NCI-H1048 (cell line): ENCODE data around the gene PDGFA.
"Not testable (repeated sequence)": the region's sequence is repeated elsewhere in the genome, so short reads cannot be mapped to it uniquely, and the experiment has no call there.

Source experiments
- DNase-seq: peaks from one replicate; lab custom pipeline; 2025; lab: John Stamatoyannopoulos, UW

Gene PDGFA

DNA sequence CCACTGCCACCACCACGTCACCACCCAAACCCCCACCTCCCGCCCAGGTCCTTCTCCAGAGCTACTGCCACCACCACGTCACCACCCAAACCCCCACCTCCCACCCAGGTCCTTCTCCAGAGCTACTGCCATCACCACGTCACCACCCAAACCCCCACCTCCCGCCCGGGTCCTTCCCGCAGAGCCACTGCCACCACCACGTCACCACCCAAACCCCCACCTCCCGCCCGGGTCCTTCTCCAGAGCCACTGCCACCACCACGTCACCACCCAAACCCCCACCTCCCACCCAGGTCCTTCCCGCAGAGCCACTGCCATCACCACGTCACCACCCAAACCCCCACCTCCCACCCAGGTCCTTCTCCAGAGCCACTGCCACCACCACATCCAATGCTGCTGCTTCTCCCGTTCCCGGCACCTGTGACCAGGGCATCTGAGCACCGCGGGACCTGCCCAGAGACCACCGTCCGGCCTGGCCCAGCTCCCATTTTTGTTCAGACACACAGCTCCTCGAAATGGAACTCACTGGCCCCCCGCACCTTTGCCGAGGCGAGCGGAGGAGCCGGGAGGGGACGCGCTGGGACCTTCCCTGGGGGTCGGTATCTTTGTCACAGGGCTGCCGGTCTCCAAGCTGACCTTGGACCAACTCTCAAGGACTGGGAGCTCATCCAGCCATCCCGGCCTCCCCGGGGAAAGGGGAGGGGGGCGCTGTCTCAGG lies 32.7 kb upstream of the PDGFA start:
- not testable (repeated sequence) for DNase-seq

DNA sequence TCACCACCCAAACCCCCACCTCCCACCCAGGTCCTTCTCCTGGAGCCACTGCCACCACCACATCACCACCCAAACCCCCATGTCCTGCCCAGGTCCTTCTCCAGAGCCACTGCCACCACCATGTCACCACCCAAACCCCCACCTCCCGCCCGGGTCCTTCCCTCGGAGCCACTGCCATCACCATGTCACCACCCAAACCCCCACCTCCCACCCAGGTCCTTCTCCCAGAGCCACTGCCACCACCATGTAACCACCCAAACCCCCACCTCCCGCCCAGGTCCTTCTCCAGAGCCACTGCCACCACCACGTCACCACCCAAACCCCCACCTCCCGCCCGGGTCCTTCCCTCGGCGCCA lies 31.9 kb upstream of the PDGFA start:
- DNase-seq = not testable (repeated sequence)

DNA sequence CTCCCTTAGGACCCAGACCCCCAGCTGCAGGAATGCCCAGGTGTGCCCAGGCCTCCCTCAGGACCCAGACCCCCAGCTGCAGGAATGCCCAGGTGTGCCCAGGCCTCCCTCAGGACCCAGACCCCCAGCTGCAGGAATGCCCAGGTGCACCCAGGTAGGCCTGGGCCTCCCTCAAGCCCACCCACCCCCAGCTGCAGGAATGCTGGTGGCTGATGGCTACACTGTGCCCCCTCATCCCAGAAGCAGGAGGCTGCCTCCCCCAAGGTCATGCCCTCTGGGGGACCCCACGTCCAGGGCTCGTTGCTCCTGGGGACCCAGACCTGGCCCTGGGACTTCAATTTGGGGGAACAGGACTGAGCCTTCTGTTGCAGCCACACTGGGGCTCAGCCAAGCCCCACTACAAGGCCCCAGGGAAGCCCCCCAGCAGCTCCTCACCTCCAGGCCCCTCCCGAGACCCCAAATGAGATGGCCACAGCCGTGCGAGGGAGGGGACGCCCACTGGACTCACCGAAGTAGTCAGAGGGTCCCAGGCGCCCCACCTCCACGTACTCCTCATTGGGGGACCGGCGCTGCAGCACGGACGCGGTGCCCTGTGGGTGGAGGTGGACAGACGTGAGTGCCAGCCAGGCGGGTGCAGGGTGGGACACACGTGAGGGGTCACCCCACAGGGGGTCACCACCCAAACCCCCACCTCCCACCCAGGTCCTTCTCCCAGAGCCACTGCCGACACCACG lies 31.4 kb upstream of the PDGFA start:
- no peak for DNase-seq

- no peak for DNase-seq
These were observed 30.4 kb upstream of the PDGFA start for GRCh38 chr7:549891-550625.

DNA sequence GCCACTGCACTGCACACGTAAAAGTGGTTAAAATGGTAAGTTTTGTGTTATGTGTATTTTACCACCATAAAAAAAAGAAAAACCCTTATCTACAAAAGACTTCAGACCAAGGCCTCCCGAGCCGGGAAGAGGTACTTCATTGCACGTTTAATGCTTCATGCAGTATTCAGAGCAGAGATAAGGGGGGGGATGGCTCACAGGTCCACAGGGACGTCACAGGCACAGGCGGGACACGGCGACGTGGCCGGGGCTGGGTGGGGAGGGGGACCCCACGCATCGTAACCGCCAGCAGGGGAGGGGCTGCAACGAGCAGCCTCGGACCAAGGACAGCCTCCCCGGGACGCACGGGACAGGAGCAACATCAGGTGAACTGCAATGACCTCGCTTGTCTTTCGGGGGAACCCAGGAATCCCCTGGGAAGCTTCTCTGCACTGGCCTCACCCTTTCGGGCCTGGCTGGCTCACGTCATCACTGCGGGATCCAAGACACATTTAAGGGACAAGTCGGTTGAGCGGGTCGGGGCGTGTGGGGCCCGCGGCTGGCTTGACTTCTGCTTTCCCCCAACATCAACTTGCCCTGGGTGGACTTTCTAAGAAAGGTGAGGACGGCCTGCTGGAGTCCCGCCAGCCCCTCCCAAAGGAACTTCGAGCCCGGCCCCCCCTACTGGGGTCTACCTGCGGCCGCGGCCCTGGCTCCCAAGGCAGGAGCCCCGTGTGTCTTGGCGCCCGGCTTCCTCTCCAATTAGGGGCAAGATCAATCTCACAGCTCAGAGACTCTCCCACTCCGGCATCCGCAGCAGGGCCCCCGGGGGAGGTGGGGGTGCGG lies 29.6 kb upstream of the PDGFA start:
- DNase-seq = no peak

- no peak for DNase-seq
These were observed 28.8 kb upstream of the PDGFA start for GRCh38 chr7:548401-548800.

- no peak for DNase-seq
These were observed 25.8 kb upstream of the PDGFA start for GRCh38 chr7:545470-545869.

DNA sequence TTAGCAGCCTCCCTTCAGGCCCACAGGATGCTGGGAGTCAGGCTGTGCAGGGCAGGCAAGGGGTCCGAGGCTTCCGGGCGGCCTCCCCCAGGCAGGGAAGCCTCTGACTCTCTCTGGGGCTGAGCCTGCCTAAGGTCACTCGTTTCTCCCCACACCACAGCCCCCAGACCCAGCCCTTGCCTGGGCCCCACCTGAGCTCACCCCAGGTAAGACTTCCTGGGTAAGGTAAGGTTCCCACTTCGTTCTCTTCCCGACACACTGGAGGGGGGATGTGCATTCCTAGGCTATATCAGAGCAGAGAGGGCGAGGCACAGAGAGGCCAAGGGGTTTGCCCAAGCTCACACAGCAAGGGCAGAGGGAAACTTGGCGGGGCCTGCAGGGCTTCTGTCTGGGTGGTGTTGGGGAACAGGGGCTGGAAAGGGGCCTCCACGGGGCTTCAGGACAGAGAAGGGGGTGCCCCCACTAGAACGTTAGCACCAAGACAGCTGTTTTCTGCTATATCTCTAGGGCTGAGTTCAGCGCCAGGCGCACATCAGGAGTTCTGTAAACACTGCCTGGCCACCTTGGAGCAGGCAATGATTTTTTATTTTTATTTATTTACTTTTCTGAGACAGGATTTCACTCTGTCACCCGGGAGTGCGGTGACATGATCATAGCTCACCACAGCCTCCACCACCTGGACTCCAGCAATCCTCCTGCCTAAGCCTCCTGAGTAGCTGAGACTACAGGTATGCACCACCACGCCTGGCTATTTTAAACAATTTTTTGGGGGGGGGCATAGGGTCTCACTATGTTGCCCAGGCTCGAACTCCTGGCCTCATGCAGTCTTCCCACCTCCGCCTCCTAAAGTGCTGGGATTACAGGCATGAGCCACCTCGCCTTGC lies 24.9 kb upstream of the PDGFA start:
- no peak for DNase-seq

- no peak for DNase-seq
These were observed 24.1 kb upstream of the PDGFA start for GRCh38 chr7:543501-544337.

- no peak for DNase-seq
These were observed 23.3 kb upstream of the PDGFA start for GRCh38 chr7:542713-543500.

GRCh38 chr7:542131-542712 lies 22.6 kb upstream of the PDGFA start:
- DNase-seq = no peak

DNA sequence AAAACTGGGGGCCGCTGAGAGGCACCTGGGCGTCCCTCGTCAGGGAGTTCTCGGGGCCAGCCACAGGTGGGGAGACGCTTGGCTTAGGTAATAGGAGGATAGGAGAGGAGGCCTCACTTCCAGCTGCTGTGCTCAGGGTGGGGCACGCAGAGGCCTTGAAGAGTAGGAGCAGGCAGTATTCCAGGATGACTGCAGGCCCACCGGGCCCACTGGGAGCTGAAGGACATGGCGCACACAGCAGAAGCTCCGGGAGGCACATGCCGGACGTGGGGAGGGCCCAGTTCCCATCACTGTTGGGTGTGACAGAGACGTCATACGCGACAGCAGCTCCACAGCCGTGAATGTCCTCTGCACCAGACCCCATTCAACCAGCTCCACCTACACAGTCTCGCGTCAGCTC lies 22.0 kb upstream of the PDGFA start:
- DNase-seq = no peak

- DNase-seq = no peak
These were observed 21.4 kb upstream of the PDGFA start for GRCh38 chr7:540997-541396.

GRCh38 chr7:540579-540978 lies 20.9 kb upstream of the PDGFA start:
- DNase-seq = no peak

DNA sequence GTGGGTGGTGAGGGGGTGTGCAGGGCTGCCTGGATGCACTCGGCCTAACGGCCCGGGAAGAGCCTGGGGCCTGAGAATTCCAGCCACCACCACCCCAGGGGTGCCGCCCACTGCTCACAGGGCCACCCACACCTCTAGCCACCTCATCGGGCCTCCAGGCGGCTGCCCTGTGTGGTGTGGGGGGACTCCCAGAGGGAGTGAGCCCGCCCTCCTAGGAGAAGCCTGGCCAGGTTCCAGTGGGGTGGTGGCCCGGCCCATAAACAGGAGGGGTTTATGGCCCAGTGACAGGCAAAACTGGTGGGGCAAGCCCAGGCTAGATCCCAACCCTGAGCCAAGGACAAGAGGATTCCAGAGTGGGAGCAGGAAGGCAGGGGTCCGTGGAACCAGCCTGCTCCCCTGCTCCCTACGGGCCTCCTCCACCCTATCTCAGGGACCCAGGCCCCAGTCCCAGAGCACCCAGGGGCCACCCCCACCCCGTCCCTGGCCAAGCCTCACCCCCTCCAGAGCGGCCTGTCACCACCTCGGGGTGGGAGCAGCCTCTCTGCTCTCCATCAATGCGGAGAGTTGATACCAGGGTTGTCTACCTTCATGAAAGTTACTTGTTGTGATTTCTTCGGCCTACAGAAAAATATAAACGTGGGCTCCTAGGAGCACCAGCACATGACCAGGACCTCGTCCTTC lies 20.2 kb upstream of the PDGFA start:
- no peak for DNase-seq

- DNase-seq = no peak
These were observed 19.4 kb upstream of the PDGFA start for GRCh38 chr7:538764-539685.

GRCh38 chr7:537911-538634 lies 18.4 kb upstream of the PDGFA start:
- no peak for DNase-seq
